NB4 (cell line): Measurements from ENCODE around the gene ARHGAP26.

Source experiments
- POLR2A ChIP-seq: IDR thresholded peaks from 2 replicates; pipeline ENCODE4 v1.6.1; 2011; ENCODE audit warnings: mild to moderate bottlenecking; ENCODE audit not compliant: insufficient read length; ENCODE audit errors: extremely low read depth
- TF ChIP-seq, protein P1 (sequence below): IDR thresholded peaks from one replicate; pipeline ENCODE4 v1.5.1; 2012; ENCODE audit warnings: low read depth, low read length

DNA sequence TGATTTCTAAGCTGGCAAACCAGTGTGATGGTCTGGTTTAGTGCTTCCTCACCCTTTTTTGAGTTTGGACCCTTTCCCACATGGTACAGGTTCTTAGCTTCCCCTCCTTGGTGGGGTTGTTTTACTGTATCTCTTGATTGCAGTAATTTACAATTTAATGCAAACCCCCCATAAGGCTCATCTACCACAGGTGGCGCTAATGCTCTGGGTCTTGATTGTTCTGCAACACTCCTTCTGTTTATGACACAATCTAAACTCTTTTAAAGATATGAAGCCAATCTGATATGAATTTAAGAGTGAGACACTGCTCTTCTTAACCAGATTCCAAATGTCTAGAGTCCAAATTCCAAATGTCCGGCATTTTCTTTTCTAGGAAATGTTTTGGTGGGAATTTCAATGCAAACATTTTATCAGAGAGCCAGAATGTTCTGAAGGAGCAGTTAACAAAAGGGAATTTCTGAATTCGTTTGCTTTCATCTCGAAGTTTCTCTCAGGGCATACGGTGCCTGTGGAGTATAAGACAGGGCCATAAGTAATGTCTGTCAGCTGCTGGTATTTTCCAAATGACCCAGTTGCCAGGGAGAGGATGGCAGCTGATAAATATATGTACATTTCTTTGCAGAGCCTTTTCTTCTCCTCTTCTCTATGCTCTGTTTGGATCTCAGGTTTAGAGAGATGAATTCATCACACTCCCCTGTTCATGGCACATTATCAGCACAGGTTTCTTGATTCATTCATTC lies 246.8 kb downstream of the ARHGAP26 start:
- TF ChIP-seq, protein P1, sequence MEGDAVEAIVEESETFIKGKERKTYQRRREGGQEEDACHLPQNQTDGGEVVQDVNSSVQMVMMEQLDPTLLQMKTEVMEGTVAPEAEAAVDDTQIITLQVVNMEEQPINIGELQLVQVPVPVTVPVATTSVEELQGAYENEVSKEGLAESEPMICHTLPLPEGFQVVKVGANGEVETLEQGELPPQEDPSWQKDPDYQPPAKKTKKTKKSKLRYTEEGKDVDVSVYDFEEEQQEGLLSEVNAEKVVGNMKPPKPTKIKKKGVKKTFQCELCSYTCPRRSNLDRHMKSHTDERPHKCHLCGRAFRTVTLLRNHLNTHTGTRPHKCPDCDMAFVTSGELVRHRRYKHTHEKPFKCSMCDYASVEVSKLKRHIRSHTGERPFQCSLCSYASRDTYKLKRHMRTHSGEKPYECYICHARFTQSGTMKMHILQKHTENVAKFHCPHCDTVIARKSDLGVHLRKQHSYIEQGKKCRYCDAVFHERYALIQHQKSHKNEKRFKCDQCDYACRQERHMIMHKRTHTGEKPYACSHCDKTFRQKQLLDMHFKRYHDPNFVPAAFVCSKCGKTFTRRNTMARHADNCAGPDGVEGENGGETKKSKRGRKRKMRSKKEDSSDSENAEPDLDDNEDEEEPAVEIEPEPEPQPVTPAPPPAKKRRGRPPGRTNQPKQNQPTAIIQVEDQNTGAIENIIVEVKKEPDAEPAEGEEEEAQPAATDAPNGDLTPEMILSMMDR = peak; percentile 54
- no peak for TF ChIP-seq POLR2A
